ENCODE results near the gene C16orf74. TPM values are rescaled to one million over a fixed set of nuclear protein-coding genes. Genes with fewer than 3 reads are reported as not detected.

C16orf74 gene
- total and polyA plus RNA-seq, 2 of the 8 experiments (the other 6 are each of a cell fraction or from before 2014, with no cell fraction given): 7.3 to 9.3 TPM

GRCh38 chr16:85659805-85660511, 90.9 kb downstream of the C16orf74 start:
- FAIRE-seq (no peak), DNase-seq (ENCODE audit: low read depth in 1 of 2, low spot score in 2 of 2) (peak; percentile 57 to 98)
- Histone ChIP-seq H3K36me3 (ENCODE audit: control insufficient read depth in 2 of 4, insufficient read depth in 4 of 4, low read length in 3 of 4) (peaks cover 38 to 81% (median 67%) of the 10 kb centered on the region in 4 experiments), H4K91ac (replicated peaks; ENCODE audit: insufficient read length, low read length) (no peak overlapping the region), H2BK20ac (ENCODE audit: low read length) (no peak overlapping the region), H2BK15ac (ENCODE audit: low read length) (no peak overlapping the region), H3K23ac (ENCODE audit: insufficient read length) (no peak overlapping the region), H3K9me3 (ENCODE audit: insufficient read depth in 2 of 2, low read depth in 1 of 2, low read length in 1 of 2) (no peaks in the 10 kb centered on the region), H3K27ac (ENCODE audit: low read depth, low read length) (no peak overlapping the region), H3K18ac (ENCODE audit: extremely low read depth, low read length) (no peak overlapping the region), H3K9ac (replicated peaks in 1 of 4; ENCODE audit: extremely low read depth in 1 of 4, low read depth in 3 of 4, low read length in 3 of 4) (no peak overlapping the region), H3K79me1 (ENCODE audit: low read depth, low read length) (no peaks in the 10 kb centered on the region; the same call in 1 of the 2 replicates), H2BK5ac (ENCODE audit: low read depth, low read length) (no peak overlapping the region), H3K27me3 (replicated peaks in 1 of 4; ENCODE audit: control insufficient read depth in 3 of 4, extremely low read depth in 1 of 4, insufficient read depth in 3 of 4, low read length in 3 of 4) (no peaks in the 10 kb centered on the region), H3K23me2 (ENCODE audit: low read depth, low read length) (no peaks in the 10 kb centered on the region), H2BK12ac (ENCODE audit: low read depth, low read length) (no peak overlapping the region), H2AFZ (ENCODE audit: low read length) (no peak overlapping the region), H3K56ac (replicated peaks; ENCODE audit: insufficient read length, low read depth, low read length) (no peak overlapping the region), H3K4me1 (replicated peaks in 1 of 4; ENCODE audit: control insufficient read depth in 3 of 4, insufficient read depth in 4 of 4, low read length in 3 of 4) (no peaks in the 10 kb centered on the region; a peak in 1 of 7 replicates), H3K4ac (replicated peaks; ENCODE audit: insufficient read length, low read depth, low read length) (no peak overlapping the region), H4K8ac (ENCODE audit: extremely low read depth, insufficient read depth, low read length) (0 out of 2 replicates have a peak overlapping the region, but pooled peaks have one; percentile 18), H3K14ac (ENCODE audit: insufficient read length) (no peak overlapping the region), H4K5ac (ENCODE audit: insufficient read length, low read depth, low read length) (no peak overlapping the region), H3K4me2 (ENCODE audit: insufficient read depth in 1 of 2, low read depth in 2 of 2, low read length in 2 of 2) (no peak overlapping the region), H2BK120ac (replicated peaks; ENCODE audit: low read depth, low read length) (no peak overlapping the region), H4K20me1 (replicated peaks in 1 of 2; ENCODE audit: control insufficient read depth in 1 of 2, insufficient read depth in 2 of 2, low read length in 2 of 2) (peaks cover 18 to 31% of the 10 kb centered on the region in 2 experiments), H3K79me2 (ENCODE audit: control insufficient read depth in 1 of 2, insufficient read depth in 2 of 2, low read length in 2 of 2) (no peaks in the 10 kb centered on the region), H3K4me3 (ENCODE audit: extremely low read depth in 1 of 4, insufficient read depth in 2 of 4, low read depth in 3 of 4, low read length in 4 of 4) (no peak overlapping the region), H2AK5ac (ENCODE audit: low read depth, low read length) (no peak overlapping the region)
- ChIA-PET CTCF (ENCODE audit: partially characterized antibody) (interaction anchor here (0.7 to 16.9 kb wide), 35 partner anchors 8 to 285 kb away, joined by 3 to 248 read pairs (median 4); partner anchors contain the start of gene GINS2), POLR2A (ENCODE audit: partially characterized antibody) (no interaction called here)
- 81% methylated on average over 12 of the region's 12 CpGs; no CpG with 5 or more reads in 1 of the 2 experiments for WGBS, 2 experiments (ENCODE audit: extremely low coverage in 1 of 2, insufficient coverage in 1 of 2, insufficient read length in 1 of 2, insufficient replicate concordance in 2 of 2, low coverage in 1 of 2, low lambda C conversion rate in 2 of 2, missing lambda C conversion rate in 1 of 2)
- no peak for TF ChIP-seq BACH1 (IDR thresholded peaks at IDR 0.05; ENCODE audit: low read length)
- no peak for TF ChIP-seq CTBP2 (IDR thresholded peaks at IDR 0.05; ENCODE audit: borderline replicate concordance, insufficient read depth, insufficient read length, low read length)
- no peak for TF ChIP-seq SP2 (IDR thresholded peaks at IDR 0.05; ENCODE audit: low read length)
- TF ChIP-seq CHD2 (IDR thresholded peaks at IDR 0.05; ENCODE audit: low read length): no peak
- 0 out of 2 replicates have a peak, but pooled peaks have one; percentile 3 for TF ChIP-seq USF2 (IDR thresholded peaks at IDR 0.05; ENCODE audit: low read length)
- no peak for TF ChIP-seq KDM1A (IDR thresholded peaks at IDR 0.05; ENCODE audit: borderline replicate concordance, low read length)
- TF ChIP-seq EGR1 (IDR thresholded peaks at IDR 0.05; ENCODE audit: borderline replicate concordance, low read depth, low read length): no peak
- TF ChIP-seq POU5F1 (IDR thresholded peaks at IDR 0.05; ENCODE audit: low read depth, low read length): no peak
- no peak for TF ChIP-seq CBX8 (IDR thresholded peaks at IDR 0.05; ENCODE audit: borderline replicate concordance, low read depth, low read length)
- TF ChIP-seq TCF12 (IDR thresholded peaks at IDR 0.05; ENCODE audit: low read depth, low read length): no peak
- no peak for TF ChIP-seq CHD1 (IDR thresholded peaks at IDR 0.05; ENCODE audit: low read depth, low read length)
- peak; percentile 68 to 82 for TF ChIP-seq RAD21 (IDR thresholded peaks at IDR 0.05 in 1 of 2, conservative IDR thresholded peaks at IDR 0.05 in 1 of 2; ENCODE audit: low read depth in 2 of 2, low read length in 2 of 2)
